IMR-90 (cell line): ENCODE measurements around the gene ABHD2. TPM values are rescaled to one million over a fixed set of nuclear protein-coding genes. Genes with fewer than 3 reads are reported as not detected.

ENCODE experiments used
- ATAC-seq: fragments of 200-7000 bp; cut with Tn5 transposase; 2 replicates; pipeline ENCODE4 v1.9.1; 2020; ENCODE audit warnings: low read depth, mild to moderate bottlenecking, moderate library complexity
- BruUV-seq: library from RNA; stranded (reverse); fragments of 400-500 nt; replicated peaks from 2 replicates; lab custom pipeline; 2021; lab: Mats Ljungman, UMichigan
- CTCF ChIA-PET: fragments of 300-600 bp; formaldehyde crosslinking; extraction: SDS; loops from one replicate; lab custom pipeline; 2021; ENCODE audit warnings: antibody characterized with exemption; lab: Yijun Ruan, JAX
- POLR2A ChIA-PET: fragments of 300-600 bp; sonication (Branson Sonifier 250); formaldehyde crosslinking; loops from one replicate; lab custom pipeline; 2022; ENCODE audit warnings: antibody characterized with exemption; ENCODE audit not compliant: unreplicated experiment; lab: Charles Lee
- DNase-seq: peaks from one replicate; pipeline ENCODE4 v3.0.0; 2013
- H2AFZ ChIP-seq: replicated peaks from 2 replicates; pipeline ENCODE3; 2013; ENCODE audit warnings: low read length, mild to moderate bottlenecking; ENCODE audit not compliant: poor library complexity
- H2AK5ac ChIP-seq: 2 replicates; pipeline ENCODE4 v1.6.1; 2013; ENCODE audit warnings: low read depth, low read length, inconsistent platforms
- H2AK9ac ChIP-seq: replicated peaks from 2 replicates; pipeline ENCODE3; 2013; ENCODE audit warnings: mild to moderate bottlenecking, low read depth, low read length, moderate library complexity; ENCODE audit not compliant: poor library complexity
- H2BK120ac ChIP-seq: 2 replicates; pipeline ENCODE4 v1.6.1; 2013; ENCODE audit warnings: low read depth, low read length, inconsistent platforms
- H2BK15ac ChIP-seq: 3 replicates; pipeline ENCODE4 v1.6.1; 2013; ENCODE audit warnings: low read depth, low read length, inconsistent platforms
- H2BK20ac ChIP-seq: 2 replicates; pipeline ENCODE4 v1.6.1; 2013; ENCODE audit warnings: low read depth, mild to moderate bottlenecking, inconsistent platforms, low read length, moderate library complexity
- H2BK5ac ChIP-seq: 2 replicates; pipeline ENCODE4 v1.6.1; 2013; ENCODE audit warnings: mild to moderate bottlenecking, low read depth, low read length, inconsistent platforms; ENCODE audit not compliant: poor library complexity, severe bottlenecking
- H3K14ac ChIP-seq: replicated peaks from 2 replicates; pipeline ENCODE4 v1.6.1; 2013; ENCODE audit warnings: low read depth, low read length, inconsistent platforms
- H3K18ac ChIP-seq: 2 replicates; pipeline ENCODE4 v1.6.1; 2013; ENCODE audit warnings: low read depth, low read length, control low read depth
- H3K23ac ChIP-seq: 2 replicates; pipeline ENCODE4 v1.6.1; 2013; ENCODE audit warnings: low read depth, low read length, inconsistent platforms
- H3K27ac ChIP-seq: 2 replicates; pipeline ENCODE4 v1.5.1; 2013; ENCODE audit warnings: mild to moderate bottlenecking, control low read depth, low read length; ENCODE audit not compliant: insufficient read depth
- H3K27me3 ChIP-seq: 2 replicates; pipeline ENCODE4 v1.6.1; 2013; ENCODE audit warnings: low read length; ENCODE audit not compliant: control insufficient read depth, insufficient read depth
- H3K36me3 ChIP-seq: 2 replicates; pipeline ENCODE4 v1.6.1; 2013; ENCODE audit warnings: low read length, mixed read lengths; ENCODE audit not compliant: control insufficient read depth, insufficient read depth
- H3K4ac ChIP-seq: 2 replicates; pipeline ENCODE4 v1.6.1; 2013; ENCODE audit warnings: low read depth, low read length, inconsistent platforms
- H3K4me1 ChIP-seq: 2 replicates; pipeline ENCODE4 v1.6.1; 2013; ENCODE audit warnings: low read length, mixed read lengths; ENCODE audit not compliant: control insufficient read depth, insufficient read depth
- H3K4me2 ChIP-seq: 2 replicates; pipeline ENCODE4 v1.6.1; 2013; ENCODE audit warnings: low read depth, mild to moderate bottlenecking, control low read depth, low read length, moderate library complexity
- H3K4me3 ChIP-seq: 2 replicates; pipeline ENCODE4 v1.5.1; 2013; ENCODE audit warnings: low read depth, mild to moderate bottlenecking, control low read depth, low read length, moderate library complexity; ENCODE audit not compliant: insufficient read depth
- H3K56ac ChIP-seq: 2 replicates; pipeline ENCODE4 v1.6.1; 2013; ENCODE audit warnings: low read length, inconsistent platforms; ENCODE audit not compliant: insufficient read depth; ENCODE audit errors: extremely low read depth
- H3K79me1 ChIP-seq, 2 experiments: 2 replicates each; pipeline ENCODE4 v1.6.1; 2013; ENCODE audit warnings: low read length in 2 of 2, inconsistent platforms in 1 of 2, low read depth in 1 of 2
- H3K9ac ChIP-seq: 2 replicates; pipeline ENCODE4 v1.6.1; 2013; ENCODE audit warnings: low read depth, low read length, control low read depth
- H3K9me1 ChIP-seq: 2 replicates; pipeline ENCODE4 v1.6.1; 2013; ENCODE audit warnings: low read length, inconsistent platforms; ENCODE audit not compliant: insufficient read depth
- H3K9me3 ChIP-seq: 2 replicates; pipeline ENCODE4 v1.6.1; 2013; ENCODE audit warnings: low read length; ENCODE audit not compliant: control insufficient read depth, insufficient read depth
- H4K20me1 ChIP-seq: 2 replicates; pipeline ENCODE4 v1.6.1; 2013; ENCODE audit warnings: low read length, inconsistent platforms; ENCODE audit not compliant: insufficient read depth
- H4K5ac ChIP-seq: 2 replicates; pipeline ENCODE4 v1.6.1; 2013; ENCODE audit warnings: mild to moderate bottlenecking, low read depth, low read length, control low read depth
- H4K8ac ChIP-seq, 2 experiments: 2 replicates each; pipeline ENCODE4 v1.6.1; 2013; ENCODE audit warnings: low read depth in 2 of 2, low read length in 2 of 2, control low read depth in 1 of 2, inconsistent platforms in 1 of 2
- H4K91ac ChIP-seq: 2 replicates; pipeline ENCODE4 v1.6.1; 2013; ENCODE audit warnings: low read depth, low read length, inconsistent platforms; ENCODE audit not compliant: insufficient read depth
- BHLHE40 ChIP-seq: fragments of 150-350 bp; IDR thresholded peaks from 2 replicates; pipeline ENCODE4 v1.6.1; 2016; ENCODE audit warnings: mild to moderate bottlenecking, low read depth, low read length
- CEBPB ChIP-seq: IDR thresholded peaks from 2 replicates; pipeline ENCODE4 v1.6.1; 2012; ENCODE audit warnings: low read depth, low read length, improper control_type of control experiment
- CHD1 ChIP-seq: IDR thresholded peaks from 2 replicates; pipeline ENCODE4 v1.6.1; 2012; ENCODE audit warnings: low read depth, low read length, improper control_type of control experiment
- ELK1 ChIP-seq: fragments of 150-350 bp; IDR thresholded peaks from 2 replicates; pipeline ENCODE4 v1.6.1; 2016; ENCODE audit warnings: low read depth, mild to moderate bottlenecking, low read length, moderate library complexity, borderline replicate concordance
- FOS ChIP-seq: fragments of 150-350 bp; IDR thresholded peaks from 2 replicates; pipeline ENCODE4 v1.6.1; 2016; ENCODE audit warnings: low read depth, low read length
- MAFK ChIP-seq: IDR thresholded peaks from 2 replicates; pipeline ENCODE4 v1.6.1; 2012; ENCODE audit warnings: low read depth, low read length, improper control_type of control experiment
- MAZ ChIP-seq: IDR thresholded peaks from 2 replicates; pipeline ENCODE4 v1.6.1; 2012; ENCODE audit warnings: low read depth, mild to moderate bottlenecking, low read length, improper control_type of control experiment, moderate library complexity, borderline replicate concordance
- MXI1 ChIP-seq: IDR thresholded peaks from 2 replicates; pipeline ENCODE4 v1.6.1; 2012; ENCODE audit warnings: low read depth, mild to moderate bottlenecking, low read length, moderate library complexity, borderline replicate concordance
- NFE2L2 ChIP-seq: fragments of 150-350 bp; IDR thresholded peaks from 2 replicates; pipeline ENCODE4 v1.6.1; 2016; ENCODE audit warnings: low read depth, mild to moderate bottlenecking, low read length
- POLR2A ChIP-seq: IDR thresholded peaks from 2 replicates; pipeline ENCODE4 v1.6.1; 2012; ENCODE audit warnings: mild to moderate bottlenecking, low read depth, low read length
- RAD21 ChIP-seq: IDR thresholded peaks from 2 replicates; pipeline ENCODE4 v1.6.1; 2012; ENCODE audit warnings: low read length, improper control_type of control experiment
- RCOR1 ChIP-seq: IDR thresholded peaks from 2 replicates; pipeline ENCODE4 v1.6.1; 2012; ENCODE audit warnings: mild to moderate bottlenecking, low read length, improper control_type of control experiment; ENCODE audit not compliant: insufficient replicate concordance
- RFX5 ChIP-seq: IDR thresholded peaks from 2 replicates; pipeline ENCODE4 v1.8.0; 2012; ENCODE audit warnings: low read depth, mild to moderate bottlenecking, low read length, moderate library complexity
- SMC3 ChIP-seq: fragments of 150-350 bp; IDR thresholded peaks from 2 replicates; pipeline ENCODE4 v1.6.1; 2016; ENCODE audit warnings: low read depth, mild to moderate bottlenecking, antibody characterized with exemption, low read length, moderate library complexity
- WGBS, 2 experiments: methylation state at CpG; one replicate each; pipeline versions ENCODE4 v1.1.5 to v1.1.7; 2013; ENCODE audit warnings: missing lambda C conversion rate in 2 of 2; ENCODE audit not compliant: insufficient read length in 1 of 2; ENCODE audit errors: extremely low coverage in 2 of 2; 5-methylcytosine and 5-hydroxymethylcytosine counted together
- dilution Hi-C: fragments of 300-500 bp; cut with HindIII; formaldehyde crosslinking; loops from one replicate; pipeline ENCODE4 v1.14.3; 2018; ENCODE audit warnings: low sequenced_read_pairs; ENCODE audit not compliant: unreplicated experiment
- in situ Hi-C: fragments of 300-500 bp; cut with MboI; formaldehyde crosslinking; loops from 3 replicates; pipeline ENCODE4 v1.14.3; 2019; ENCODE audit warnings: low sequenced_read_pairs, inconsistent platforms, mixed read lengths
- intact Hi-C: fragments of 100-400 bp; cut with micrococcal nuclease; formaldehyde crosslinking; loops from 2 replicates; pipeline ENCODE4 v1.10.0; 2022
- polyA plus RNA-seq, 3 experiments: library from polyadenylated mRNA; depleted of rRNA; stranded (reverse); fragments of >200 nt; gene quantifications; 2 replicates each; pipeline ENCODE4 v1.2.3, GENCODE V29; 2012; ENCODE audit warnings: low replicate concordance in 1 of 3
- total RNA-seq: library from RNA; depleted of rRNA; stranded (reverse); fragments of >200 nt; gene quantifications from 2 replicates; pipeline ENCODE4 v1.2.3, GENCODE V29; 2012
- TF ChIP-seq, protein P1 (sequence below): conservative IDR thresholded peaks from 2 replicates; pipeline ENCODE4 v1.5.1; 2012; ENCODE audit warnings: mild to moderate bottlenecking, low read depth, low read length, improper control_type of control experiment
- TF ChIP-seq, protein P2 (sequence below): fragments of 150-350 bp; IDR thresholded peaks from 2 replicates; pipeline ENCODE4 v1.6.1; 2017; ENCODE audit warnings: mild to moderate bottlenecking, antibody characterized with exemption, low read length, low read depth

Gene ABHD2
- total and polyA plus RNA-seq, 2 of the 4 experiments (the other 2 are of a cell fraction) = 31.2 to 62.9 TPM

GRCh38 chr15:89039142-89039541 lies 49.1 kb upstream of the ABHD2 start:
- no peak overlapping the region for H3K27ac ChIP-seq
- BruUV-seq = no TSS peak
- WGBS, 2 experiments = 42% methylated on average over 3 of the region's 5 CpGs; no CpG with 5 or more reads in 1 of the 2 experiments
- no peak overlapping the region for H4K8ac ChIP-seq
- H2BK120ac ChIP-seq = no peak overlapping the region
- no peak overlapping the region for H3K4ac ChIP-seq
- in situ Hi-C loops (no loop called here), dilution Hi-C loops (no loop called here), intact Hi-C loops (no loop called here)
- no peaks in the 10 kb centered on the region for H4K20me1 ChIP-seq
- H3K9me3 ChIP-seq = no peaks in the 10 kb centered on the region
- no peak overlapping the region for H3K56ac ChIP-seq
- H3K4me1 ChIP-seq = peaks cover 2% of the 10 kb centered on the region; the same call in 1 of the 2 replicates
- H3K14ac ChIP-seq = no peak overlapping the region
- no peak overlapping the region for H3K4me2 ChIP-seq
- no peaks in the 10 kb centered on the region; the same call in 1 of the 2 replicates for H3K9me1 ChIP-seq
- TF ChIP-seq RCOR1 (no peak), POLR2A (no peak), RAD21 (no peak), MAZ (no peak), MXI1 (no peak), MAFK (no peak), CEBPB (no peak), BHLHE40 (no peak), NFE2L2 (no peak), FOS (no peak), ELK1 (no peak), RFX5 (no peak), SMC3 (no peak), CHD1 (no peak)
- TF ChIP-seq, protein P1, sequence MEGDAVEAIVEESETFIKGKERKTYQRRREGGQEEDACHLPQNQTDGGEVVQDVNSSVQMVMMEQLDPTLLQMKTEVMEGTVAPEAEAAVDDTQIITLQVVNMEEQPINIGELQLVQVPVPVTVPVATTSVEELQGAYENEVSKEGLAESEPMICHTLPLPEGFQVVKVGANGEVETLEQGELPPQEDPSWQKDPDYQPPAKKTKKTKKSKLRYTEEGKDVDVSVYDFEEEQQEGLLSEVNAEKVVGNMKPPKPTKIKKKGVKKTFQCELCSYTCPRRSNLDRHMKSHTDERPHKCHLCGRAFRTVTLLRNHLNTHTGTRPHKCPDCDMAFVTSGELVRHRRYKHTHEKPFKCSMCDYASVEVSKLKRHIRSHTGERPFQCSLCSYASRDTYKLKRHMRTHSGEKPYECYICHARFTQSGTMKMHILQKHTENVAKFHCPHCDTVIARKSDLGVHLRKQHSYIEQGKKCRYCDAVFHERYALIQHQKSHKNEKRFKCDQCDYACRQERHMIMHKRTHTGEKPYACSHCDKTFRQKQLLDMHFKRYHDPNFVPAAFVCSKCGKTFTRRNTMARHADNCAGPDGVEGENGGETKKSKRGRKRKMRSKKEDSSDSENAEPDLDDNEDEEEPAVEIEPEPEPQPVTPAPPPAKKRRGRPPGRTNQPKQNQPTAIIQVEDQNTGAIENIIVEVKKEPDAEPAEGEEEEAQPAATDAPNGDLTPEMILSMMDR = no peak
- TF ChIP-seq, protein P2, sequence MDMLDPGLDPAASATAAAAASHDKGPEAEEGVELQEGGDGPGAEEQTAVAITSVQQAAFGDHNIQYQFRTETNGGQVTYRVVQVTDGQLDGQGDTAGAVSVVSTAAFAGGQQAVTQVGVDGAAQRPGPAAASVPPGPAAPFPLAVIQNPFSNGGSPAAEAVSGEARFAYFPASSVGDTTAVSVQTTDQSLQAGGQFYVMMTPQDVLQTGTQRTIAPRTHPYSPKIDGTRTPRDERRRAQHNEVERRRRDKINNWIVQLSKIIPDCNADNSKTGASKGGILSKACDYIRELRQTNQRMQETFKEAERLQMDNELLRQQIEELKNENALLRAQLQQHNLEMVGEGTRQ = no peak
- no peak overlapping the region for H4K91ac ChIP-seq
- no peaks in the 10 kb centered on the region; the same call in 1 of the 2 replicates for H3K27me3 ChIP-seq
- no peak overlapping the region for H2BK20ac ChIP-seq
- H4K5ac ChIP-seq = no peak overlapping the region
- no peak overlapping the region for H3K23ac ChIP-seq
- H2BK15ac ChIP-seq = no peak overlapping the region
- ATAC-seq (no peak), DNase-seq (no peak)
- CTCF ChIA-PET = no interaction called here
- H2AFZ ChIP-seq = no peak overlapping the region
- H3K36me3 ChIP-seq = no peaks in the 10 kb centered on the region
- POLR2A ChIA-PET = no interaction called here
- H2BK5ac ChIP-seq = no peak overlapping the region
- H3K79me1 ChIP-seq = no peaks in the 10 kb centered on the region
- H3K9ac ChIP-seq = no peak overlapping the region
- H3K18ac ChIP-seq = no peak overlapping the region
- H2AK9ac ChIP-seq = no peak overlapping the region
- no peak overlapping the region for H2AK5ac ChIP-seq
- no peak overlapping the region for H3K4me3 ChIP-seq
